Natural killer cell (primary cell): ENCODE measurements around the gene ELMO1. TPM values are rescaled to one million over a fixed set of nuclear protein-coding genes. Genes with fewer than 3 reads are reported as not detected.
A peak's percentile ranks its signal among the peaks of the same experiment; 100 is the strongest.

Experiments
- ATAC-seq, 3 donors: fragments of 150-1000 bp in 2 of 3; fragments of 200-7000 bp in 1 of 3; cut with Tn5 transposase; 1 replicate in 1 of 3; 2 replicates in 2 of 3; pipeline ENCODE4 v1.10.0; 2021; ENCODE audit warnings: mild to moderate bottlenecking in 2 of 3, moderate library complexity in 2 of 3
- DNase-seq, 2 donors: peaks; one replicate each; pipeline versions ENCODE4 v3.0.0 to v3.0.0-alpha.2; 2013 to 2021; ENCODE audit warnings: mixed read lengths in 1 of 2
- H3K27ac ChIP-seq: one replicate; pipeline ENCODE4 v1.5.1; 2013; ENCODE audit warnings: mild to moderate bottlenecking, low read length
- H3K27me3 ChIP-seq: one replicate; pipeline ENCODE4 v1.6.1; 2013; ENCODE audit warnings: low read length; ENCODE audit not compliant: control insufficient read depth, insufficient read depth
- H3K36me3 ChIP-seq: one replicate; pipeline ENCODE4 v1.6.1; 2013; ENCODE audit warnings: low read length; ENCODE audit not compliant: control insufficient read depth, insufficient read depth
- H3K4me1 ChIP-seq: one replicate; pipeline ENCODE4 v1.6.1; 2013; ENCODE audit warnings: low read length; ENCODE audit not compliant: control insufficient read depth, insufficient read depth
- H3K4me3 ChIP-seq: one replicate; pipeline ENCODE4 v1.5.1; 2013; ENCODE audit warnings: low read length
- H3K9me3 ChIP-seq: one replicate; pipeline ENCODE4 v1.6.1; 2013; ENCODE audit warnings: low read length; ENCODE audit not compliant: control insufficient read depth, insufficient read depth
- H3K27ac Mint-ChIP-seq, 2 donors: one replicate each; pipeline ENCODE4 v1.8.0; 2022; ENCODE audit warnings: mild to moderate bottlenecking in 2 of 2, mixed read lengths in 2 of 2, moderate library complexity in 1 of 2
- H3K27me3 Mint-ChIP-seq, 2 donors: one replicate each; pipeline ENCODE4 v1.8.0; 2022; ENCODE audit warnings: low read depth in 2 of 2, mixed read lengths in 2 of 2
- H3K36me3 Mint-ChIP-seq: one replicate; pipeline ENCODE4 v1.8.0; 2022; ENCODE audit warnings: mixed read lengths
- H3K4me1 Mint-ChIP-seq, 2 donors: one replicate each; pipeline ENCODE4 v1.8.0; 2022; ENCODE audit warnings: mixed read lengths in 2 of 2
- H3K4me3 Mint-ChIP-seq: one replicate; pipeline ENCODE4 v1.8.0; 2022; ENCODE audit warnings: mild to moderate bottlenecking, moderate library complexity, mixed read lengths
- H3K9me3 Mint-ChIP-seq, 2 donors: one replicate each; pipeline ENCODE4 v1.8.0; 2022; ENCODE audit warnings: mixed read lengths in 2 of 2
- CTCF ChIP-seq: fragments of 200-600 bp; IDR thresholded peaks from one replicate; pipeline ENCODE4 v1.8.0; 2022; ENCODE audit warnings: antibody characterized with exemption
- WGBS: methylation state at CpG from one replicate; pipeline ENCODE4 v1.1.7; 2013; ENCODE audit warnings: missing lambda C conversion rate; ENCODE audit not compliant: insufficient coverage; 5-methylcytosine and 5-hydroxymethylcytosine counted together
- intact Hi-C: fragments of 100-400 bp; cut with micrococcal nuclease; formaldehyde crosslinking; loops from one replicate; pipeline ENCODE4 v1.14.2; 2022
- total RNA-seq, 4 donors: library from RNA; stranded (reverse); fragments of 120-200 nt in 1 of 4; gene quantifications; one replicate each; pipeline versions ENCODE4 v1.2.3 to v1.2.4, GENCODE V29; 2013 to 2022

The ELMO1 gene
- 100 to 1,000 TPM; 127 to 147 (median 130) TPM for total RNA-seq
- total RNA-seq (2013): 174 TPM

- peaks cover 22% of the 10 kb centered on the region for H3K4me1 ChIP-seq
- H3K9me3 ChIP-seq: no peaks in the 10 kb centered on the region
- Mint-ChIP-seq H3K4me3 (peak within 1 kb of the TSS; percentile 100), H3K36me3 (peaks cover 5% of the 10 kb centered on the region), H3K27me3 (peaks cover 7 to 10% of the 10 kb centered on the region in 2 donors), H3K9me3 (peaks cover 0 to 3% of the 10 kb centered on the region in 2 donors), H3K4me1 (peaks cover 65 to 70% of the 10 kb centered on the region in 2 donors), H3K27ac (peak within 1 kb of the TSS; percentile 95 to 100)
- H3K27ac ChIP-seq: peak within 1 kb of the TSS; percentile 85
- H3K36me3 ChIP-seq: no peaks in the 10 kb centered on the region
- DNase-seq: peak; percentile 72 to 90
- peak within 1 kb of the TSS; percentile 97 for H3K4me3 ChIP-seq
- no peaks in the 10 kb centered on the region for H3K27me3 ChIP-seq
- WGBS: under 1% methylated on average over 56 of the region's 56 CpGs
- peak; percentile 73 to 87 (median 82) for ATAC-seq
- intact Hi-C loops: loop anchor here (2.0 to 5.0 kb wide), 3 partner anchors 16 to 96 kb away; no protein-coding TSS in a partner anchor
- TF ChIP-seq CTCF: peak; percentile 55
Observed at GRCh38 chr7:37448636-37449361, at the start of gene ELMO1. Gene ELMO1, minus strand, starts transcription at chr7:37448864. Its CDS starts 106,174 bp downstream, at chr7:37342690.

GRCh38 chr7:37497576-37497975 lies 48.9 kb upstream of the ELMO1 start:
- no peaks in the 10 kb centered on the region for H3K27me3 ChIP-seq
- H3K4me1 ChIP-seq: no peaks in the 10 kb centered on the region
- no peaks in the 10 kb centered on the region for H3K36me3 Mint-ChIP-seq
- no peak overlapping the region for H3K4me3 Mint-ChIP-seq
- H3K9me3 ChIP-seq: no peaks in the 10 kb centered on the region
- H3K4me1 Mint-ChIP-seq: no peaks in the 10 kb centered on the region
- H3K27me3 Mint-ChIP-seq: peaks cover 0 to 3% of the 10 kb centered on the region in 2 donors
- no peak overlapping the region for H3K4me3 ChIP-seq
- no peaks in the 10 kb centered on the region for H3K9me3 Mint-ChIP-seq
- H3K36me3 ChIP-seq: no peaks in the 10 kb centered on the region
- 85% methylated on average over 6 of the region's 6 CpGs for WGBS
- no peak overlapping the region for H3K27ac Mint-ChIP-seq
- intact Hi-C loops: loop anchor here (5.0 to 10.0 kb wide), 3 partner anchors 143 to 290 kb away; no protein-coding TSS in a partner anchor
- H3K27ac ChIP-seq: no peak overlapping the region
- ATAC-seq (no peak), DNase-seq (no peak)
- no peak for TF ChIP-seq CTCF

- H3K4me3 Mint-ChIP-seq: no peak overlapping the region
- intact Hi-C loops: loop anchor here (5.0 to 10.0 kb wide), 3 partner anchors 141 to 288 kb away; no protein-coding TSS in a partner anchor
- DNase-seq: peak in 1 of 2 donors; percentile 60
- no peaks in the 10 kb centered on the region for H3K4me1 Mint-ChIP-seq
- 0% methylated on average over 1 of the region's 4 CpGs for WGBS
- H3K27me3 ChIP-seq: no peaks in the 10 kb centered on the region
- H3K27me3 Mint-ChIP-seq: no peaks in the 10 kb centered on the region
- peak; percentile 94 for TF ChIP-seq CTCF
- no peak overlapping the region for H3K4me3 ChIP-seq
- no peak overlapping the region for H3K27ac ChIP-seq
- H3K27ac Mint-ChIP-seq: no peak overlapping the region
- H3K4me1 ChIP-seq: no peaks in the 10 kb centered on the region
- H3K36me3 ChIP-seq: no peaks in the 10 kb centered on the region
- no peaks in the 10 kb centered on the region for H3K9me3 ChIP-seq
- H3K9me3 Mint-ChIP-seq: no peaks in the 10 kb centered on the region
- no peaks in the 10 kb centered on the region for H3K36me3 Mint-ChIP-seq
- peak in 2 of 3 donors; percentile 40 to 51 for ATAC-seq
Observed at GRCh38 chr7:37495574-37496184, 47.0 kb upstream of the ELMO1 start.
